ENCODE measurements around the gene PRR30.

The PRR30 gene

DNA sequence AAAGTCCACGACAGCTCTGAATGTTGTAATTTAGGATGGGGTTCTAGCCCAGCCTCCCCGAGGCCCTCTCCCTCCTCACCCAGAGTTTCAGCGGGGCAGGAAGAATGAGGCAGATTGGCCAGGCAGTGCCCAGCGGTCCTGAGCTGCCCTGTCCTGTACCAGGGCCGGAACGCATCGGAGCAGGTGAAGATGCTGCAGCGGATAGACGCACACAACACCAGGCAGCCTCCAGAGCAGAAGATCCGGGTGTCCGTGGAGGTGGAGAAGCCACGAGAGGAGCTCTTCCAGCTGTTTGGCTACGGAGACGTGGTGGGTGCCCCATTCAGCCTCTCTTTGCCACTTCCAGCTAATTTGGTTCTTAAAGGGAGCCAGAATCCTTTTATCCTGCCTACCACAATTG is 41.9 kb downstream of the PRR30 start:
- no peak for DNase-seq (ENCODE audit: low read depth)

DNA sequence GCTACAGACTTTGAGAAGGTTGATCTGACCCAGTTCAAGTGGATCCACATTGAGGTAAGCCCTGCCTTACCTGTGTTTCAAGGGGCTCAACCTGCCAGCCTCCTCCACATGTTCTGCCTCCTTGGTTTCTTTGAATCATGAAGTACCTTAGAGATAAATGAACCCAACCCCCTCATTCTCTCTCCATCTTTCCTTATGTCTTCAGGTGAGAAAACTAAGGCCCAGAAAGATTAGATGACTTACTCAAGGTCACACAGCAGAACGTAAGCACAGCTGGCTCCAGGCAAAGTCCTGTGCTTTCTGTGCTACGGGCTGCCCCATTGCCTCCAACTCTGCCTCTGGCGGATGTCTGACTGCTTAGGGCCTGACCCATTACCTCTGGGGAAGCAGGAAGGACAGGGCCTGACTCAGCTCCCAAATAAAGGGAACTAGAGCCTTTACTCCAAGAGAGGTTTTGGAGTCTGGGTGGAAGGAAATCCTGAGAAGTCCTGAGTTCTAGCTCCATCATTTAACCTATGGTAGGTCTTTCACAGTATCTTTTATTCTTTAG is 42.4 kb downstream of the PRR30 start:
- DNase-seq (ENCODE audit: low read depth), result no peak

DNA sequence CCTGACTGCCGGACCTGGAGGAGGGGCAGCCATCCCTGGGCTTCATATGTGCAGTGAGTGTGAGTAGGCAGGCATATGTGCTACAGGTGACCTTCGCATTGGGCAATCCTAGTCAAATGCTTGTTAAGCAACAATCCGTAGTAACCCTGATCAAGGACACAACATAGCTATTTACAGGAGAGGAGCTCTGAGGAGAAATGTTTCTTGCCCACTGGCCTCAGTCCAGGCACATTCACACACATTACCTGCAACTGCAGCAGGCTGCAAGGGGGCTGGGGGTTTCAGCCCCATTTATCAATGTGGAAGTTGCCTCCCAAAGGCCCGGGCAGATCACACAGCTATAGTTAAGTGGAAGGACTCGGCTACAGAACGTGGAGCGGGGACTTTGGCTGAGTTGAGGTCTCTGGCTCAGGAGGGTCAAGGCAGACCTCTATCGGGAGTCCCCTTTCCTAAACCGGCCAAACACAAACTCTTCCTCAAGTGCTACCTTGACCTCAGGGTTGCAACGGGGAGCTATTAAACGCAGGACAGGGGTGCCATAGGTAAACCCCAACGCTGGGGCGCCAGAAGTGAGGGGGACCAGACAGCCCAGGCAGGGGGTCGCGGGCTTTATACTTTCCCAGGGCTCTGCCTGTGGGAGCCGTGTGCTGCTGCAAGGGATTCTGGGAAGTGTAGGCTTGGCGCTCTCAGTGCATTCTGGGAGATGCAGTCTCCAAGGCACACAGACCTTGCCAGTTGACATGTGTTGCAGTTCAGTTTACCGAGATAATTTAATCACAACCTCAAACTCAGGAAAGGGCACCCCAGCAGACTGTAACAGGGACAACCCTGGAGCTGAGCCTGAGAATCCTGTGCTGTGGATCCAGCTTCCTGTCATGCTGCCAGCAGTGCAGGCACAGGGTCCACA is 43.2 kb downstream of the PRR30 start:
- DNase-seq (ENCODE audit: low read depth), result peak; percentile 69

DNA sequence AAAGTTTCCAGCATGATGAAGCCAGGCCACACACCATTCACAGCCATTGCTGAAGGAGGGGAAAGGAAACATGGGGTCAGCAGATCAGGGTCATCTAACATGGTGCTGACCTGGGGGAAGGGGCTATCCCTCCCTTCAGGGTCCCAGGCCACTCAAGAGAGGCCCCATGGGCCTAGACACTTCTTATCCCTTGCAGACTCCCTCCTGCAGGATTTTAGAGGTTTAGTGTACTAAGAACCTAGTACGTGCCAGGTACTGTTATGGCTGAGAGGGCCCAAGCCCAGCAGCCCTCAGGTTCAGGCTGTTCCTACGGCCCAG is 43.8 kb downstream of the PRR30 start:
- no peak for DNase-seq (ENCODE audit: low read depth)

DNA sequence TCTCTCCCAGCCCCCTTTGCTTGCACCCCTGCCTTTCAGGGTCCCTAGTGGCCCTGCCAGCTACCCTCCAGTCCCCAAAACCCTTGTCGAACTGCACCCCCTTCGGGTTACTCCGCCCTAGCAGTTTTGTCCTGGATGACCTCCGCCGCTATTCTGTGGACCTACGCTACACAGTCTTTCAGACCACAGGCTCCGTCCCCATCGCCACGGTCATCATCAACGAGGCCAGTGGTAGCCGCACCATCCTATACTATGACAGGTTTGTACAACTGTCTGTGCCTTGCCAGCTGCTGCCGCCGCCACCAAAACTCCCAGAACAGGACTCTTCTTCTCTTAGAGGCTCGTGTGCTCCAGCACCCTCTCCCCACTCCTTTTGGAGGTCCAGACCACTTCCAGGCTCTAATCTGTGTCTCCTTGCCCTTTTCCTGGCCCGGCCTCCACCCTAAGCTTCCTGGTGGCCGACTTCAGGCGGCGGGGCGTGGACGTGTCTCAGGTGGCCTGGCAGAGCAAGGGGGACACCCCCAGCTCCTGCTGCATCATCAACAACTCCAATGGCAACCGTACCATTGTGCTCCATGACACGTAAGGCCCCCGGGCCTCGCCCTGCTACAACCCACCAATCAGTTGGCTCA is 44.7 kb downstream of the PRR30 start:
- DNase-seq (ENCODE audit: low read depth), result no peak

DNA sequence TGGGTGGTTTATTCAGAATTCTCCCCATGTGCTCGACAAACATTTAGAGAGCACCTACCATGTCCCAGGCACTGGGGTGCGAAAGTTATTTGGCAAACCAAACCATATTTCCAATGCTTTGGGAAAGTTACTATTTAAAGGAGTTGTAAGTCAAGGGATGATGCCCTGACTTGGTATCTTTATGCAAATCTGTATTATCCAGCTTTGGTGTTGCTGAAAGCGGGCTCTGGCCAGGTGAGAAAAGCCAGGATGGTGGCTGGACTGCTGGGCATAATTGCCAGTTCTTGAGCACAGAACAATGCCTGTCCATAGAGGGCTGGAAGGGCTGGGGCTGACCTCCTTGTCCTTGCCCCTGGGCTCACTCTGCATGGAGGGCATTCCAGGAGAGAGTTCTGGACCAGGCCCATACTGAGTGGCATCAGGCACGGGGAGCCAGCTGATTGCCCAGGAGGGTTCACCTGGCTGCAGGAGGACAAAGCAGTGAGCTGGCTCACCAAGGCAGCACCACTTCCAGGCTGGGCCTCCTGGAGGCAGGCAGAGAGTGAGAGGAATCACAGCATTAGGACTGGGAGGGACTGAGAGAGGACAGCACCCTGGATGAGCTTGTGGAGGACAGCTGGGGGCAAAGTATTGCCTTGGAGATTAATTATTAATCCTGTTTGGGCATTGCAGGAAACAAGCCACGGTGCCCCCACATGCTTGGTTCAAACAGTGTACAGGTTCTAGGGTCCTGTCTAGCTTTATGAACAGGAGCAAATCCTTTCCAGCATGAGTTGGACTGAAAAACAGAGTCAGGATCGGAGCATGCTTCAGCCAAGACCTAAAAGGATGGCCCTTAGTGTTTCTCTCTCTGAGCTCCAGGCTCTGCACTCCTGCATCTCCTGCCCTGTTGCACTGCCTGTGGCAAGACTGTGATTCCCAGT is 45.5 kb downstream of the PRR30 start:
- DNase-seq (ENCODE audit: low read depth), result no peak

DNA sequence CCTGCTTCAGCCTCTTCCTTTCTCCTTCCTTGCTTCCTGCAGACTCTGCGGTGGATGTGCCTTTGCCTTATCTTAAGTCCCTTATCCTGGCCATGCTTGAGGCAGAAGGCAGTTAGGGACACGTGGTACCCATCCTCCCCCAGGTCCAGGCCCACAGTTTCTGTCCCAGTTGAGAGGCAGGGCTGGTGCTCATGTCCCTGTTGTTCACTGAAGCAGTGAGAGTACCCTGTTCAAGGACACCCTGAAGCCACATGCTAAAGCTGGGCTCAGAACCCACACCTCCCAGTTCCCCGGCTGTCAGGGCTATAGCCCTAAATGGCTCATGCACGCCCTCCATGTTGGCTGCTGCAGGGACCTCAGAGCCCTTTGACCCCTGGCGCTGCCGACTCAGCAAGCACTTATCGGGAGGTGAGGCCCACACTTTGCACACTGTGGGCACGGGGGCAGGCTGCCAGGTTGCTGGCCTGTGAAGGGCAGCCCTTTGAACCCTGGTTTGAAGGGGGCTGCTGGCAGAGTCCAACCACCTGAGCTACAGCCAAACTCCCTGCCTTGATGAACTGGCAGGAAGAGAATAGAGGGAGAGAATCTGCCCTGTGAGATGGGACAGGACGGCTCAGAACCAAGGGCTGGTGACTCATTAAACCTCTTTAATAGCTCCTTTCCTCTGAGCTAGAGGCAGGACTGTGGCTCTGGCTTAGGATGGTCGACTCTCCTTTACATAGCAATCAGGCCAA is 46.3 kb downstream of the PRR30 start:
- peak; percentile 47 for DNase-seq (ENCODE audit: low read depth)

DNA sequence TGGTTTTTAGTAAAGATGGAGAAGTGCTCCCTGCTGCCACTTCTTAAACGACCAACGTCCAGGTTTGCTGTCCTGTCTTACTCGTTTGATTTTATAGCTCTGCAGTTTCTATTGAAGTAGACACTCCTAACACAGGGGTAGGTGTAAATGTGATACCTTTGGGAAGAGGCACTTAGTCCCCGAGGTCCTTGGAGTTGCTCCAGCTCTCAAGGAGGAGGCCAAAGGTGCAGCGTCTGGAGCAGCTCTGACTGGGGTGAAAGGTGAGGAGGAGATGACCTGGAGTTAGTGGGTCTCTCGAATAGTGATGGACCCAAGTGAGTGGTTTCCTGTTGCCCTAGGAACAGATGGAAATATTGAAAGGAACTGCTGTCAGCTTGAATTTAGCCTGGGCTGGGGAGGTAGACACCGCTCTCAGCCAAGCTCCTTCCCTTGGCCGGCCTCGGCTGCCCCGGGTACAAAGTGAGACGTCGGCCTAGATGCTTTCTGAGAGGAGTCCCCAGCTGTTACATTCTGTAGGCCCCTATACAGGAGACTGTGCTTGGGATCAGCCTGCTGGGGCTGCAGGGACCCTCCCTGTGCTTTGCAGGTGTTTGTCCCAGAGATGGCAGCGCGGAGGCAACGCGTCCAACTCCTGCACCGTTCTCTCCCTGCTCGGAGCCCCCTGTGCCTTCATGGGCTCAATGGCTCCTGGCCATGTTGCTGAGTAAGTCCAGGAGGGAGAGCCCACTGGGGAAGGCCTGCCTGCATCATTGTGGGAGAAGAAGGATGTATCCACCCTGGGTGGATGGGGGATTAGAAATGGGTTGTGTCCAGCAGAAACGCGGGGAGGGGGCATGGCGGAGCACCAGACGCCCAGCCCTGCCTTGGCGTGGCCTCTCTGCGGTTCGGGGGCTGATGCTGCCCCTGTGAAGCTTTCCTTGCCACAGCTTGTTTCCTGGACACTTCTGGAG is 47.2 kb downstream of the PRR30 start:
- DNase-seq (ENCODE audit: low read depth), result no peak

DNA sequence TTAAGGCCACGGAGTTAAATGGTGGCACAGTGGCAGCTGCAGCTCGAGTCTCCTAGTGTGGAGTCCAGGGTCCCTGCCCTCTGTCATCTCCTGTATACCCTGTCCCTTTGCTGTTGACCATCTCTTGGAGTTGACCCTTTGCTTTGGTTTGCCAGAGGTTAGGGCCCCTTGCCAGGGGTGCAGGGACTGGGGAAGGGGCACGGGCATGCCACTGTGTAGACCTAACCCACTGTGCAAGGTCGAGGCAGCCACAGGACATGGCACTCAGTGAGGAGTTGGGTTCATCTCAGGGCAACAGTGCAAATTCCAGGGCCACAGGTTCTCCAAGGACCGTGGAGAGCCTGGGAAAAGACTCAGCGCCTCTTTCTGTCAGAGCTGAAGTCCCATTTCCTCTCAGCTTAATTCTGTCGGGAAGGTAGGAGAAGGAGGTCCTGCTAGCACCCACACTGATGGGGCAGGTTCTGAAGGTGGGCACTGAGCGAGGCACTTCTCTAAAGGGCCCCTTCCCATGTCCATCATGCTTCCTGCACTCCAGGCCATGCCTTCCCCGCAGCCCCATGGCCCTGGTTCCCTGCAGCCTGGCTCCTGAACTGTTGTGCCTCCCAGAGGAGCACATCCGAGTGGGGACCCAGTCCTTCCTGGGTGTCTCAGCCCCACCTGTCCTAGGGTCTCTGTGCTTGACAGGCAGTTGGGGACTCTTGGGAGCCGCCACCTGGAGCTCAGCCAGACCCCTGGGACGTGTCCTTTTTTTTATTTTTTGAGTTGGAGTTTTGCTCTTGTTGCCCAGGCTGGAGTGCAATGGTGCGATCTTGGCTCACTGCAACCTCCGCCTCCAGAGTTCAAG is 49.9 kb downstream of the PRR30 start:
- DNase-seq (ENCODE audit: low read depth), result no peak

DNA sequence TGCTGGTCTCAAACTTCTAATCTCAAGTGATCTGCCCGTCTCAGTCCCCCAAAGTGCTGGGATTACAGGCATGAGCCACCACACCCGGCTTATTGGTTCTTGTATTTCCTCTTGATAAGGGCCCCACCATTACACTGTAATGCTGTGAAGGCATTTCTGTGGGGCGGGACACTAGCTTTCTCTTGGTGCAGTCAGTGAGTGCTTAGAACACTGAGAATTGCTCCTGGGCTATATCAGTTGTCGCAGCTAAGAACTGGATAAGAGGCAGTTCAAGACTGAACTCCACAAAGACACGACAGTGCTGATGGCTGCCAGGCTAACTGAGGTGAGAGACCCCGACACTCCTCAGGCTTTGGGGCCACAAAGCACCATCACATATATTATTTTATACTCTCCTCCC is 50.6 kb downstream of the PRR30 start:
- DNase-seq (ENCODE audit: low read depth), result no peak

DNA sequence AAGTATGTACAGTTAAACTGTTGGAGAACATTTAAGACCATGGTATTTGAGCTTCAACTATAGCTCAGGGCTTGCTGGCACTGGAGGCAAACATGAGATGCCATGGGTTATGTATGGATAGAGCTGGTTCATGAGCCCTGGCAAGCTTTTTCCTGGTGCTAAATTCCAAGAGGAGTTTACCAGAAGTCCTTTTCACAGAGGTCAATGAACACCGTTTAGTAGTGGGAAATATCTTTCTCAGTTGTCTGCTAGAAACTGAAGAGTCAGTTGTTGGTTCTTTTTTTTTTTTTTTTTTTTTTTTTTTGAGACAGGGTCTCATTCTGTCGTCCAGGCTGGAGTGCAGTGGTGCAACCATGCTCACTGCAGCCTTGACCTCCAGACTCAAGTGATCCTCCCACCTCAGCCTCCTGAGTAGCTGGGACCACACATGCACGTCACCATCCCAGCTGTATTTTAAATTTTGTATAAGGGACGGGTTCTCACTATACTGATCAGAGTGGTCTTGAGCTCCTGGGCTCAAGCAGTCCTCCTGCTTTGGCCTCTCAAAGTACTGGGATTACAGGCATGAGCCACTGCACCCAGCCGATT is 51.3 kb downstream of the PRR30 start:
- DNase-seq (ENCODE audit: low read depth), result no peak
